Hematopoietic multipotent progenitor cell (in vitro differentiated cells): ENCODE results near the gene C6orf136. TPM values are rescaled to one million over a fixed set of nuclear protein-coding genes. Genes with fewer than 3 reads are reported as not detected.

Experiments used
- DNase-seq, 3 donors: peaks; one replicate each; pipeline ENCODE4 v3.0.0-alpha.2; 2011 to 2015; ENCODE audit warnings: low read depth in 2 of 3, low spot score in 2 of 3
- total RNA-seq: library from RNA; depleted of rRNA; stranded (reverse); fragments of >200 nt; gene quantifications from one replicate; pipeline ENCODE4 v1.2.3, GENCODE V29; 2012

The C6orf136 gene
- total RNA-seq, 1 donor, result 12.9 TPM

- peak; percentile 28 to 92 (median 67) for DNase-seq
Observed at GRCh38 chr6:30615219-30615957, 31.5 kb upstream of the C6orf136 start.

- peak in 2 of 3 donors; percentile 28 to 75 for DNase-seq
Observed at GRCh38 chr6:30615958-30616810, 30.7 kb upstream of the C6orf136 start.

- DNase-seq, result peak in 2 of 3 donors; percentile 100
Observed at GRCh38 chr6:30616811-30617564, 29.9 kb upstream of the C6orf136 start, which contains the start of gene PPP1R10. PPP1R10 (minus strand) TSS chr6:30617243; CDS start chr6:30609944, 7,299 bp downstream.

- peak; percentile 98 to 99 (median 99) for DNase-seq
Observed at GRCh38 chr6:30617565-30618269, 29.2 kb upstream of the C6orf136 start, which contains the start of gene MRPS18B. MRPS18B (plus strand) TSS chr6:30617840; CDS start chr6:30617866, 26 bp downstream.

- DNase-seq, result no peak
Observed at GRCh38 chr6:30618270-30618797, 28.6 kb upstream of the C6orf136 start.

GRCh38 chr6:30619561-30619960 is 27.4 kb upstream of the C6orf136 start:
- no peak for DNase-seq

GRCh38 chr6:30625511-30625910 is 21.4 kb upstream of the C6orf136 start:
- DNase-seq, result no peak

- peak; percentile 77 to 92 (median 91) for DNase-seq
Observed at GRCh38 chr6:30626484-30627366, 20.2 kb upstream of the C6orf136 start, which contains the start of gene ATAT1. ATAT1 (plus strand) TSS chr6:30626874.

GRCh38 chr6:30635834-30636233 is 11.1 kb upstream of the C6orf136 start:
- no peak for DNase-seq

GRCh38 chr6:30640481-30640880 is 6.5 kb upstream of the C6orf136 start:
- DNase-seq, result peak in 1 of 3 donors; percentile 56

- DNase-seq, result peak in 1 of 3 donors; percentile 52
Observed at GRCh38 chr6:30641048-30641447, 5.9 kb upstream of the C6orf136 start.

- DNase-seq, result no peak
Observed at GRCh38 chr6:30643656-30644055, 3.3 kb upstream of the C6orf136 start.

GRCh38 chr6:30644769-30645168 is 2.2 kb upstream of the C6orf136 start:
- no peak for DNase-seq

GRCh38 chr6:30645989-30646388 is 944 bp upstream of the C6orf136 start:
- DNase-seq, result no peak

GRCh38 chr6:30647242-30648116 is 546 bp downstream of the C6orf136 start:
- DNase-seq, result peak; percentile 75 to 79 (median 76)

GRCh38 chr6:30651143-30651542 is 4.2 kb downstream of the C6orf136 start:
- no peak for DNase-seq

- DNase-seq, result no peak
Observed at GRCh38 chr6:30654798-30655742, 8.1 kb downstream of the C6orf136 start.
